K562 (cell line): ENCODE data around the gene NME7. TPM values are rescaled to one million over a fixed set of nuclear protein-coding genes. Genes with fewer than 3 reads are reported as not detected.

Experiments used
- ARID3A ChIP-seq: IDR thresholded peaks from 2 replicates; pipeline ENCODE4 v1.6.1; 2012; ENCODE audit warnings: low read depth, low read length, improper control_type of control experiment, borderline replicate concordance
- C11orf30 ChIP-seq: fragments of 450-650 bp; IDR thresholded peaks from 2 replicates; pipeline ENCODE4 v1.6.1; 2016; ENCODE audit warnings: low read depth, mild to moderate bottlenecking
- EP300 ChIP-seq: IDR thresholded peaks from 2 replicates; pipeline ENCODE4 v1.6.1; 2012; ENCODE audit warnings: low read length, improper control_type of control experiment
- ETS1 ChIP-seq: conservative IDR thresholded peaks from 2 replicates; pipeline ENCODE4 v1.6.1; 2011; ENCODE audit warnings: low read depth, mild to moderate bottlenecking, low read length; ENCODE audit not compliant: control insufficient read depth
- FOXK1 ChIP-seq: sonication (generic); formaldehyde crosslinking; IDR thresholded peaks from 2 replicates; pipeline ENCODE4 v1.8.0; 2022; ENCODE audit warnings: missing genetic modification reagents, mild to moderate bottlenecking, borderline replicate concordance
- HBP1 ChIP-seq: fragments of 450-650 bp; formaldehyde crosslinking; IDR thresholded peaks from 2 replicates; pipeline ENCODE4 v1.4.0; 2022; ENCODE audit warnings: missing genetic modification characterization
- PHF21A ChIP-seq: fragments of 450-650 bp; IDR thresholded peaks from 2 replicates; pipeline ENCODE4 v1.6.1; 2017; ENCODE audit warnings: low read depth, borderline replicate concordance
- TAF9B ChIP-seq: fragments of 450-650 bp; IDR thresholded peaks from 2 replicates; pipeline ENCODE4 v1.6.1; 2018; ENCODE audit warnings: mild to moderate bottlenecking; ENCODE audit not compliant: partially characterized antibody
- ZBTB2 ChIP-seq: fragments of 450-650 bp; IDR thresholded peaks from 2 replicates; pipeline ENCODE4 v1.6.1; 2016; ENCODE audit warnings: antibody characterized with exemption
- ZBTB26 ChIP-seq: fragments of 450-650 bp; formaldehyde crosslinking; IDR thresholded peaks from 2 replicates; pipeline ENCODE4 v1.4.0; 2022; ENCODE audit warnings: missing genetic modification characterization
- ZBTB8A ChIP-seq: fragments of 450-650 bp; IDR thresholded peaks from 2 replicates; pipeline ENCODE4 v1.6.1; 2018; ENCODE audit warnings: mild to moderate bottlenecking, moderate library complexity; ENCODE audit not compliant: partially characterized antibody
- ZHX1 ChIP-seq: fragments of 150-350 bp; conservative IDR thresholded peaks from 2 replicates; pipeline ENCODE4 v1.6.1; 2014; ENCODE audit warnings: low read length
- ZNF239 ChIP-seq: fragments of 250-450 bp; sonication (Bioruptor Pico); IDR thresholded peaks from 2 replicates; pipeline ENCODE4 v1.4.0; 2020; ENCODE audit warnings: mild to moderate bottlenecking
- ZNF589 ChIP-seq: fragments of 200-800 bp; sonication (Bioruptor generic); IDR thresholded peaks from 2 replicates; pipeline ENCODE4 v1.6.1; 2016; ENCODE audit warnings: low read depth, missing genetic modification characterization, missing compliant biosample characterization
- polyA plus RNA-seq, 8 experiments: library from polyadenylated mRNA; depleted of rRNA in 4 of 8; stranded (reverse) in 5 of 8; unstranded in 3 of 8; fragments of >200 nt; fragmentation: Nextera tagmentation in 2 of 8; fragmentation: Illumina TruSeq in 1 of 8; extraction: Ambion mirVana in 2 of 8; extraction: Trizol in 1 of 8; gene quantifications; 2 replicates each; pipeline versions ENCODE4 v1.2.1 to v1.2.3, GENCODE V29; 2011 to 2014; ENCODE audit warnings: inconsistent platforms in 1 of 8, missing spikeins in 1 of 8
- total RNA-seq, 7 experiments: library from RNA; depleted of rRNA in 6 of 7; stranded (reverse); fragments of >200 nt in 6 of 7; fragmentation: Illumina TruSeq in 2 of 7; extraction: Trizol in 2 of 7; gene quantifications; 2 replicates each; pipeline versions ENCODE4 v1.2.1 to v1.2.3, GENCODE V29; 2011 to 2021; ENCODE audit warnings: low replicate concordance in 1 of 7

Gene NME7
- total and polyA plus RNA-seq, 9 of the 15 experiments (the other 6 are each of a cell fraction or from before 2014, with no cell fraction given), result 7.9 to 43.2 (median 23.9) TPM

- TF ChIP-seq ZHX1 (no peak), FOXK1 (CRISPR knock-in tag) (no peak), ZNF239 (CRISPR knock-in tag) (peak; percentile 50; the same call in 1 of the 2 replicates), ETS1 (no peak), C11orf30 (no peak), EP300 (peak; percentile 91), PHF21A (no peak), TAF9B (peak; percentile 34), ZNF589 (peak; percentile 47; the same call in 1 of the 2 replicates), HBP1 (CRISPR knock-in tag) (0 out of 2 replicates have a peak, but pooled peaks have one; percentile 40), ZBTB26 (no peak), ZBTB2 (0 out of 2 replicates have a peak, but pooled peaks have one; percentile 54), ZBTB8A (no peak), ARID3A (peak; percentile 92)
Observed at GRCh38 chr1:169309178-169310166, 58.1 kb downstream of the NME7 start (continued).
